ENCODE results near the gene CYTH4. TPM values are rescaled to one million over a fixed set of nuclear protein-coding genes. Genes with fewer than 3 reads are reported as not detected.
"Not testable (repeated sequence)": the region's sequence is repeated elsewhere in the genome, so short reads cannot be mapped to it uniquely, and the experiment has no call there.

Gene CYTH4
- total and polyA plus RNA-seq, 4 donors: 1.9 to 9.9 (median 5.9) TPM

- no peak for TF ChIP-seq REST (IDR thresholded peaks at IDR 0.05)
Observed at GRCh38 chr22:37248251-37248650, 34.1 kb upstream of the CYTH4 start (continued).

GRCh38 chr22:37249986-37250385 lies 32.3 kb upstream of the CYTH4 start:
- no peak for DNase-seq (ENCODE audit: low spot score)
- no peaks in the 10 kb centered on the region for H3K4me1 ChIP-seq (ENCODE audit: control insufficient read depth in 4 of 4, insufficient read depth in 4 of 4, low read length in 3 of 4)
- H3K9ac ChIP-seq (ENCODE audit: low read depth in 1 of 2, low read length in 2 of 2): no peak overlapping the region
- no peaks in the 10 kb centered on the region for H3K27me3 ChIP-seq (ENCODE audit: control insufficient read depth in 4 of 4, insufficient read depth in 4 of 4, low read length in 3 of 4)
- H3K27ac ChIP-seq (ENCODE audit: low read depth in 1 of 2, low read length in 2 of 2): no peak overlapping the region
- WGBS: 84% methylated on average over 12 of the region's 12 CpGs
- TF ChIP-seq CTCF (IDR thresholded peaks at IDR 0.05; ENCODE audit: low read depth, low read length, missing input control) (no peak), RXRA (IDR thresholded peaks at IDR 0.05) (no peak)
- H3K4me3 ChIP-seq (ENCODE audit: low read depth in 1 of 3, low read length in 3 of 3): no peak overlapping the region
- no peaks in the 10 kb centered on the region for H3K9me3 ChIP-seq (ENCODE audit: control insufficient read depth in 4 of 4, low read length in 3 of 4)
- H3K36me3 ChIP-seq (ENCODE audit: control insufficient read depth in 4 of 4, insufficient read depth in 3 of 4, low read depth in 1 of 4, low read length in 3 of 4): no peaks in the 10 kb centered on the region

GRCh38 chr22:37251836-37252235 lies 30.5 kb upstream of the CYTH4 start:
- H3K9ac ChIP-seq (ENCODE audit: low read depth in 1 of 2, low read length in 2 of 2); H3K36me3 ChIP-seq (ENCODE audit: control insufficient read depth in 4 of 4, insufficient read depth in 3 of 4, low read depth in 1 of 4, low read length in 3 of 4); H3K4me1 ChIP-seq (ENCODE audit: control insufficient read depth in 4 of 4, insufficient read depth in 4 of 4, low read length in 3 of 4); H3K27me3 ChIP-seq (ENCODE audit: control insufficient read depth in 4 of 4, insufficient read depth in 4 of 4, low read length in 3 of 4); H3K27ac ChIP-seq (ENCODE audit: low read depth in 1 of 2, low read length in 2 of 2); DNase-seq (ENCODE audit: low spot score); H3K4me3 ChIP-seq (ENCODE audit: low read depth in 1 of 3, low read length in 3 of 3); H3K9me3 ChIP-seq (ENCODE audit: control insufficient read depth in 4 of 4, low read length in 3 of 4): not testable (repeated sequence)
- 85% methylated on average over 8 of the region's 8 CpGs for WGBS

- Histone ChIP-seq H3K4me1 (ENCODE audit: control insufficient read depth in 4 of 4, insufficient read depth in 4 of 4, low read length in 3 of 4) (no peaks in the 10 kb centered on the region), H3K4me3 (ENCODE audit: low read depth in 1 of 3, low read length in 3 of 3) (no peak overlapping the region), H3K36me3 (ENCODE audit: control insufficient read depth in 4 of 4, insufficient read depth in 3 of 4, low read depth in 1 of 4, low read length in 3 of 4) (no peaks in the 10 kb centered on the region), H3K27ac (ENCODE audit: low read depth in 1 of 2, low read length in 2 of 2) (no peak overlapping the region), H3K27me3 (ENCODE audit: control insufficient read depth in 4 of 4, insufficient read depth in 4 of 4, low read length in 3 of 4) (no peaks in the 10 kb centered on the region), H3K9ac (ENCODE audit: low read depth in 1 of 2, low read length in 2 of 2) (no peak overlapping the region), H3K9me3 (ENCODE audit: control insufficient read depth in 4 of 4, low read length in 3 of 4) (no peaks in the 10 kb centered on the region)
- DNase-seq (ENCODE audit: low spot score): no peak
- 65% methylated on average over 7 of the region's 7 CpGs for WGBS
- no peak for TF ChIP-seq HNF4G (IDR thresholded peaks at IDR 0.05)
- TF ChIP-seq GABPA (IDR thresholded peaks at IDR 0.05 in 1 of 2, conservative IDR thresholded peaks at IDR 0.05 in 1 of 2): no peak
- no peak for TF ChIP-seq JUND (IDR thresholded peaks at IDR 0.05)
- TF ChIP-seq ATF3 (IDR thresholded peaks at IDR 0.05): no peak
- TF ChIP-seq FOXA2 (IDR thresholded peaks at IDR 0.05): no peak
- TF ChIP-seq ZBTB33 (IDR thresholded peaks at IDR 0.05): no peak
- no peak for TF ChIP-seq RAD21 (IDR thresholded peaks at IDR 0.05)
- TF ChIP-seq CTCF (IDR thresholded peaks at IDR 0.05; ENCODE audit: low read depth, low read length, missing input control): no peak
- no peak for TF ChIP-seq TAF1 (conservative IDR thresholded peaks at IDR 0.05)
- TF ChIP-seq EGR1 (IDR thresholded peaks at IDR 0.05; ENCODE audit: low read depth in 2 of 2): no peak
- no peak for TF ChIP-seq NR2F2 (IDR thresholded peaks at IDR 0.05)
- no peak for TF ChIP-seq SP1 (IDR thresholded peaks at IDR 0.05)
- no peak for TF ChIP-seq RXRA (IDR thresholded peaks at IDR 0.05)
Observed at GRCh38 chr22:37253126-37253660, 29.1 kb upstream of the CYTH4 start.
